K562 (cell line): ENCODE data around the gene IBA57. TPM values are rescaled to one million over a fixed set of nuclear protein-coding genes. Genes with fewer than 3 reads are reported as not detected.
A peak's percentile ranks its signal among the peaks of the same experiment; 100 is the strongest.

Experiments used
- AFF4 ChIP-seq: sonication (generic); formaldehyde crosslinking; IDR thresholded peaks from 2 replicates; pipeline ENCODE4 v1.8.0; 2023; ENCODE audit warnings: mild to moderate bottlenecking, missing genetic modification reagents
- HNRNPLL ChIP-seq: fragments of 200-400 bp; formaldehyde crosslinking; IDR thresholded peaks from 2 replicates; pipeline ENCODE4 v1.6.1; 2017; ENCODE audit warnings: low read length, low read depth, mild to moderate bottlenecking; ENCODE audit not compliant: poor library complexity, severe bottlenecking
- HOXB6 ChIP-seq: fragments of 250-450 bp; sonication (Bioruptor Pico); IDR thresholded peaks from 2 replicates; pipeline ENCODE4 v1.5.1; 2022; ENCODE audit warnings: mild to moderate bottlenecking, borderline replicate concordance
- MNT ChIP-seq, 2 experiments: fragments of 450-650 bp; conservative IDR thresholded peaks; 2 replicates each; pipeline ENCODE4 v1.6.1; 2017; ENCODE audit warnings: mild to moderate bottlenecking in 2 of 2, moderate library complexity in 2 of 2
- RBM34 ChIP-seq: fragments of 200-400 bp; formaldehyde crosslinking; IDR thresholded peaks from 2 replicates; pipeline ENCODE4 v1.6.1; 2018; ENCODE audit warnings: low read length, borderline replicate concordance; ENCODE audit not compliant: insufficient read depth
- RUNX1 ChIP-seq: sonication (generic); IDR thresholded peaks from 2 replicates; pipeline ENCODE4 v1.6.1; 2016; ENCODE audit warnings: antibody characterized with exemption, low read depth
- SIN3A ChIP-seq, 2 experiments: fragments of 150-350 bp in 1 of 2; IDR thresholded peaks; 2 replicates each; pipeline ENCODE4 v1.6.1; 2011 to 2016; ENCODE audit warnings: borderline replicate concordance in 2 of 2, low read depth in 2 of 2, low read length in 2 of 2, mild to moderate bottlenecking in 2 of 2, moderate library complexity in 2 of 2; ENCODE audit not compliant: control insufficient read depth in 1 of 2
- SMARCE1 ChIP-seq: fragments of 450-650 bp; IDR thresholded peaks from 2 replicates; pipeline ENCODE4 v1.7.1; 2016; ENCODE audit warnings: mild to moderate bottlenecking
- TCF15 ChIP-seq: fragments of 250-450 bp; sonication (Bioruptor Pico); IDR thresholded peaks from 2 replicates; pipeline ENCODE4 v1.8.0; 2022; ENCODE audit warnings: moderate library complexity, mild to moderate bottlenecking, inconsistent platforms
- TFAM ChIP-seq: fragments of 250-450 bp; sonication (Bioruptor Pico); conservative IDR thresholded peaks from 2 replicates; pipeline ENCODE4 v1.5.0; 2021; ENCODE audit warnings: mild to moderate bottlenecking, moderate library complexity
- ZFP36 ChIP-seq: fragments of 150-350 bp; IDR thresholded peaks from 2 replicates; pipeline ENCODE4 v1.6.1; 2018; ENCODE audit warnings: low read length, low read depth; ENCODE audit not compliant: partially characterized antibody
- ZMIZ1 ChIP-seq, 2 experiments: fragments of 150-350 bp in 1 of 2; IDR thresholded peaks; 2 replicates each; pipeline ENCODE4 v1.6.1; 2012 to 2016; ENCODE audit warnings: low read depth in 2 of 2, low read length in 2 of 2, mild to moderate bottlenecking in 1 of 2, moderate library complexity in 1 of 2
- ZNF274 ChIP-seq: IDR thresholded peaks from 2 replicates; pipeline ENCODE4 v1.6.1; 2011; ENCODE audit warnings: low read depth, mild to moderate bottlenecking, low read length, moderate library complexity, borderline replicate concordance
- ZNF76 ChIP-seq: fragments of 250-450 bp; sonication (Bioruptor Pico); IDR thresholded peaks from 2 replicates; pipeline ENCODE4 v1.4.0; 2020; ENCODE audit warnings: mild to moderate bottlenecking, moderate library complexity, borderline replicate concordance
- polyA plus RNA-seq, 8 experiments: library from polyadenylated mRNA; depleted of rRNA in 4 of 8; stranded (reverse) in 5 of 8; unstranded in 3 of 8; fragments of >200 nt; fragmentation: Nextera tagmentation in 2 of 8; fragmentation: Illumina TruSeq in 1 of 8; extraction: Ambion mirVana in 2 of 8; extraction: Trizol in 1 of 8; gene quantifications; 2 replicates each; pipeline versions ENCODE4 v1.2.1 to v1.2.3, GENCODE V29; 2011 to 2014; ENCODE audit warnings: inconsistent platforms in 1 of 8, missing spikeins in 1 of 8
- total RNA-seq, 7 experiments: library from RNA; depleted of rRNA in 6 of 7; stranded (reverse); fragments of >200 nt in 6 of 7; fragmentation: Illumina TruSeq in 2 of 7; extraction: Trizol in 2 of 7; gene quantifications; 2 replicates each; pipeline versions ENCODE4 v1.2.1 to v1.2.3, GENCODE V29; 2011 to 2021; ENCODE audit warnings: low replicate concordance in 1 of 7

IBA57 gene
- total and polyA plus RNA-seq, 9 of the 15 experiments (the other 6 are each of a cell fraction or from before 2014, with no cell fraction given): 0.77 to 15.5 (median 2.7) TPM

GRCh38 chr1:228178737-228179684, 13.4 kb downstream of the IBA57 start (continued):
- peak in 1 of 2 experiments; percentile 41; a peak in 1 of 4 replicates for TF ChIP-seq SIN3A (IDR thresholded peaks at IDR 0.05; ENCODE audit: borderline replicate concordance in 2 of 2, control insufficient read depth in 1 of 2, low read depth in 2 of 2, low read length in 2 of 2)
- TF ChIP-seq TCF15 (CRISPR knock-in tag): no peak
- TF ChIP-seq ZMIZ1 (IDR thresholded peaks at IDR 0.05; ENCODE audit: low read depth in 2 of 2, low read length in 2 of 2): peak in 1 of 2 experiments; percentile 89; a peak in 2 of 4 replicates
- no peak for TF ChIP-seq ZNF76 (CRISPR knock-in tag)
- TF ChIP-seq ZFP36: peak; percentile 2
- TF ChIP-seq TFAM (CRISPR knock-in tag): no peak
- no peak for TF ChIP-seq HNRNPLL
- TF ChIP-seq SMARCE1: peak; percentile 87
- peak; percentile 55; the same call in 1 of the 2 replicates for TF ChIP-seq ZNF274
- 0 out of 2 replicates have a peak, but pooled peaks have one; percentile 64 for TF ChIP-seq RUNX1
- no peak for TF ChIP-seq AFF4 (CRISPR knock-in tag)
- TF ChIP-seq MNT (conservative IDR thresholded peaks at IDR 0.05): peak in 1 of 2 experiments; percentile 55; a peak in 2 of 4 replicates
- no peak for TF ChIP-seq RBM34
- no peak for TF ChIP-seq HOXB6 (CRISPR knock-in tag)
